Peyer's patch (tissue), 4 donors: ENCODE measurements around the gene PSMB9. TPM values are rescaled to one million over a fixed set of nuclear protein-coding genes. Genes with fewer than 3 reads are reported as not detected.

Experiments
- DNase-seq, 3 donors: peaks; one replicate each; pipeline ENCODE4 v3.0.0-alpha.2; 2017 to 2019
- H3K27ac ChIP-seq, 4 donors: fragments of 200-600 bp; sonication (generic); one replicate each; pipeline ENCODE4 v1.5.1; 2016 to 2019
- H3K27me3 ChIP-seq, 2 donors: fragments of 200-600 bp; sonication (generic); one replicate each; pipeline ENCODE4 v1.5.1; 2019
- H3K36me3 ChIP-seq, 3 donors: fragments of 200-600 bp; sonication (generic); one replicate each; pipeline ENCODE4 v1.5.1; 2016 to 2019
- H3K4me1 ChIP-seq, 4 donors: fragments of 200-600 bp; sonication (generic); one replicate each; pipeline ENCODE4 v1.5.1; 2016 to 2019
- H3K4me3 ChIP-seq, 4 donors: fragments of 200-600 bp; sonication (generic); 1 replicate in 3 of 4; 2 replicates in 1 of 4; pipeline ENCODE4 v1.5.1; 2016 to 2019; ENCODE audit warnings: mild to moderate bottlenecking in 1 of 4
- H3K9me3 ChIP-seq, 4 donors: fragments of 200-600 bp; sonication (generic); one replicate each; pipeline ENCODE4 v1.5.1; 2016 to 2019; ENCODE audit warnings: mild to moderate bottlenecking in 1 of 4
- POLR2A ChIP-seq, 2 donors: fragments of 450-650 bp; IDR thresholded peaks; one replicate each; pipeline ENCODE4 v1.5.1; 2017; ENCODE audit warnings: antibody characterized with exemption in 2 of 2, mild to moderate bottlenecking in 2 of 2, moderate library complexity in 2 of 2
- total RNA-seq, 4 donors: library from RNA; depleted of rRNA; stranded (reverse); fragments of >200 nt; gene quantifications; one replicate each; pipeline ENCODE4 v1.1.0, GENCODE V29; 2016
- TF ChIP-seq, protein P1 (sequence below), 6 experiments: fragments of 450-650 bp in 4 of 6; fragments of 200-600 bp in 2 of 6; sonication (generic) in 1 of 6; IDR thresholded peaks; one replicate each; pipeline ENCODE4 v1.5.1; 2017 to 2019; ENCODE audit warnings: antibody characterized with exemption in 6 of 6, mild to moderate bottlenecking in 3 of 6, moderate library complexity in 1 of 6

PSMB9 gene
- total RNA-seq, 4 donors from 2014 or later = 53.5 to 124 (median 80.9) TPM

DNA sequence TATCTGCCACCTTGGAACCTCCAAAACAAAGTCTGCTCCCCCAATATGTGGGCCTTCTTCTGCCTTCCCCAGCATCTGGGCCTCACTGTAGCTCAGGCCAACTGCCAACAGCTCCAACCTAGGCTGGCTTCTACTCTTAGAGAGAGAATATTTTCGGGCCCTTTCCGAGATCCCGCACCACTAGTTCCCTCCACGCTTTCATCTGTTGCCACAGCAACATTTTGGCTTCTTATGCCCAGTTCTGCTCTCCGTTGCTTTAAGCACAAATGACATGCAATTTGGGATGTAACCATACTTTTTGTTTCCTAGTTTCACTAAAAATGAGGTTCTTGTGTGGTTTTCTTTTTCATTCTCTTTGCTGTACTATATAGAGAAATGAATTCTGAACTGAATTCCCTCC is 33.6 kb downstream of the PSMB9 start:
- TF ChIP-seq POLR2A (IDR thresholded peaks at IDR 0.05) = no peak
- TF ChIP-seq, protein P1, sequence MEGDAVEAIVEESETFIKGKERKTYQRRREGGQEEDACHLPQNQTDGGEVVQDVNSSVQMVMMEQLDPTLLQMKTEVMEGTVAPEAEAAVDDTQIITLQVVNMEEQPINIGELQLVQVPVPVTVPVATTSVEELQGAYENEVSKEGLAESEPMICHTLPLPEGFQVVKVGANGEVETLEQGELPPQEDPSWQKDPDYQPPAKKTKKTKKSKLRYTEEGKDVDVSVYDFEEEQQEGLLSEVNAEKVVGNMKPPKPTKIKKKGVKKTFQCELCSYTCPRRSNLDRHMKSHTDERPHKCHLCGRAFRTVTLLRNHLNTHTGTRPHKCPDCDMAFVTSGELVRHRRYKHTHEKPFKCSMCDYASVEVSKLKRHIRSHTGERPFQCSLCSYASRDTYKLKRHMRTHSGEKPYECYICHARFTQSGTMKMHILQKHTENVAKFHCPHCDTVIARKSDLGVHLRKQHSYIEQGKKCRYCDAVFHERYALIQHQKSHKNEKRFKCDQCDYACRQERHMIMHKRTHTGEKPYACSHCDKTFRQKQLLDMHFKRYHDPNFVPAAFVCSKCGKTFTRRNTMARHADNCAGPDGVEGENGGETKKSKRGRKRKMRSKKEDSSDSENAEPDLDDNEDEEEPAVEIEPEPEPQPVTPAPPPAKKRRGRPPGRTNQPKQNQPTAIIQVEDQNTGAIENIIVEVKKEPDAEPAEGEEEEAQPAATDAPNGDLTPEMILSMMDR (IDR thresholded peaks at IDR 0.05) = no peak
- no peak for DNase-seq
- no peaks in the 10 kb centered on the region for H3K36me3 ChIP-seq
- H3K27me3 ChIP-seq = no peaks in the 10 kb centered on the region
- H3K9me3 ChIP-seq = no peaks in the 10 kb centered on the region
- H3K27ac ChIP-seq = no peak overlapping the region
- peaks cover 0 to 7% (median 0%) of the 10 kb centered on the region in 4 donors for H3K4me1 ChIP-seq
- H3K4me3 ChIP-seq = no peak overlapping the region

DNA sequence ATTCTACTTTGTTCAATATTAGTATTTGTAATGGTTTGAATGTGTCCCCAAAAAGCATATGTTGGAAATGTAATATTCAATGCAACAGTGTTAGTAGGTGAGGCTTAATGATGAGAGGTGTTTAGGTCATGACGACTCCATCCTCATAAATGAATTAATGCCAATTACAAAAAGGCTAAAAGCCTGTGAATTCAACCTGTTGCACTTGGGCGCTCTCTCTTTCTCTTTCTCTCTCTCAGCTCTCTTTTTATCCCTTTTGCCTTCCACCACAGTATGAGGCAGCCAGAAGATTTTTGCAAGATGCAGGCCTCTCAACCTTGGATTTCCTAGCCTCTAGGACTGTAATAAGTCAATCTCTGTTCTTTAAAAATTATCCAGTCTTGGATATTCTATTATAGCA is 34.6 kb downstream of the PSMB9 start:
- Histone ChIP-seq H3K9me3 (no peaks in the 10 kb centered on the region), H3K4me3 (no peak overlapping the region), H3K4me1 (peaks cover 0 to 7% (median 0%) of the 10 kb centered on the region in 4 donors), H3K27me3 (no peaks in the 10 kb centered on the region), H3K27ac (no peak overlapping the region), H3K36me3 (no peaks in the 10 kb centered on the region)
- TF ChIP-seq POLR2A (IDR thresholded peaks at IDR 0.05) = no peak
- TF ChIP-seq, protein P1 (IDR thresholded peaks at IDR 0.05) = no peak
- no peak for DNase-seq

DNA sequence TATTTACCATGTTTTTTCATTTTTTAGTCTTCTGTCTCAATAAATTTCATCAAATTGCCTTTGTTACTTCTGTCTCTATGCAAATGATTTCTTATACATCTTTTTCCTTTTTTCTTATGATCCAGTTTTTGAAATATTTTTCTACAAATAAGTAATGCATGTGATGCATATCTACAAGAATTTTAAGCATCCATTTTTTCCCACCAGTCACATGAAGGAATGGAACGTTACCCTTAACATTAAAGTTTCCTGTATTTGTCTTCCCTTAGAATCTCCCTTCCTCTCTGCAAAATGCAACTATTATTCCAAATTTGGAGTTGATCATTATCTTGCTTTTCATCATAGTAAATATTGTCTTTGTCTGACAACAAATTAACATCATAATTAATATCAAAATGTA is 35.5 kb downstream of the PSMB9 start:
- Histone ChIP-seq H3K27me3 (no peaks in the 10 kb centered on the region), H3K4me3 (no peak overlapping the region), H3K9me3 (no peaks in the 10 kb centered on the region), H3K27ac (no peak overlapping the region), H3K36me3 (no peaks in the 10 kb centered on the region), H3K4me1 (peaks cover 0 to 7% (median 0%) of the 10 kb centered on the region in 4 donors)
- TF ChIP-seq, protein P1 (IDR thresholded peaks at IDR 0.05) = no peak
- no peak for TF ChIP-seq POLR2A (IDR thresholded peaks at IDR 0.05)
- no peak for DNase-seq

DNA sequence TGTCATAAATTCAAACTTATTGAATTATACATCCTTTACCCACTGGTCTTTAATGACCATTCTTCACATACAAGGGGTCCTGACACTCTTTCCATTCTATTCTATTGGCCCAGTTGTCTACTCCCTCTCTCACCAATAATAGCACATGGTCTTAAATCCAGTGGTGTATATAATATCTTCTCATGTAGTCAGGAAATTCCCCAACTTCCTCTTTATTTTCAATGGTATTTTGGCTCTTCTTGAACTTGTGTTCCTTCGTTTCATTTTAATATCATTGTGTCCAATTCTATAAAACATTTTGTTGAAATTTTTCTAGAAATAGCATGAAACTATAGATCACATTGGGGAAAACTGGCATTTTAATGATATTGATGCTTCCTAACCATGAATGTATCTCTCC is 36.8 kb downstream of the PSMB9 start:
- peaks cover 0 to 7% (median 2%) of the 10 kb centered on the region in 4 donors for H3K4me1 ChIP-seq
- H3K4me3 ChIP-seq = no peak overlapping the region
- H3K27me3 ChIP-seq = no peaks in the 10 kb centered on the region
- no peak for TF ChIP-seq POLR2A (IDR thresholded peaks at IDR 0.05)
- TF ChIP-seq, protein P1 (IDR thresholded peaks at IDR 0.05) = no peak
- H3K27ac ChIP-seq = no peak overlapping the region
- DNase-seq = no peak
- no peaks in the 10 kb centered on the region for H3K9me3 ChIP-seq
- H3K36me3 ChIP-seq = no peaks in the 10 kb centered on the region

DNA sequence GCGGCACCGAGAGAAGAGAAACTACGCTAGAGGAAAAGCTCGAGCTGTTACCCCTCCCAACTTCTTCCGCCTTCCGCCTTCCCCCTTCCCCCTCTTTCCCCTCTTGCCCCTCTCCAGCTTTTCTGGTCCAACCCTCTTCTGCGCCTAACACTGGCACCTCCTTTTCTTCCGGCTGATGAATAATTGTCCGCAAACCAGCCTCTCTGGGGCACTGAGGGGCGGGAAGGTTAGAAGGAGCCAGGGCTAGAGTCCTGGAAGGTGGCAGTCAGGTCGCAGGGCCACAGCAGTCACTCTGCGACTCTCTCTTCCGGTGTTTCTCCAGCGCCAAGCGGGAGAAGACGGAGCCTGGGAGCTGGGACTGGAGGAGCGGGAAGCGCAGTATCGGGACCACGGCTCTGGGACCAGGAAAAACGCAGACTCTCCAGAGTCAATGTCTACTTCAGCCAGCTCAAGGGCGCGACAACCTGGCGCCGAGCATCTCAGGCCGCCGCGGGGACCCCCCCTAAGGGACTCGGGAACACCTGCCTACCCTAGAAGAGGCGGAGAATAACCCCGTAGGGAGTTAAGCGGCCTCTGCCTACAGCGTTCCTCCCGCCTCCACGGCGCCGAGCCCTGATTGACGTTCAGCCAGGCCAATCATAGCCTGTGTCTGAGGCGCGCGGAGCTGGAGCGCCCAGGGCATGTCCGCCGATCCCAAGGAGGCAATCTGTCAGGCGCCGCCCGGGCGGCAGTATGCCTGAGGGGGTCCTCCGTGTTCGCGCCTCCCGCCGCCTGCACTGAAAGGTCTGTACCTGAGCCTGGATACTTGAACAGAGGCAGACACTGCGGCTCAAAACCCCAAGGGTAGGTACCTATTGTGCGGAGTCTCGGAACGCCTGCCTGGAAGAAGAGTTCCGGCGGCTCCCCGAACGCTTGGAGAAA is 40.4 kb downstream of the PSMB9 start:
- TF ChIP-seq, protein P1 (IDR thresholded peaks at IDR 0.05) = peak in 1 of 6 experiments; percentile 7
- peak; percentile 78 to 86 for TF ChIP-seq POLR2A (IDR thresholded peaks at IDR 0.05)
- Histone ChIP-seq H3K4me3 (peak overlapping the region; percentile 58 to 80 (median 62)), H3K27ac (peak overlapping the region; percentile 86 to 89 (median 88)), H3K4me1 (peaks cover 0 to 4% (median 0%) of the 10 kb centered on the region in 4 donors), H3K36me3 (no peaks in the 10 kb centered on the region), H3K9me3 (no peaks in the 10 kb centered on the region), H3K27me3 (no peaks in the 10 kb centered on the region)
- peak; percentile 89 to 98 (median 97) for DNase-seq
